ENCODE measurements around the gene CACNA1D.

DNA sequence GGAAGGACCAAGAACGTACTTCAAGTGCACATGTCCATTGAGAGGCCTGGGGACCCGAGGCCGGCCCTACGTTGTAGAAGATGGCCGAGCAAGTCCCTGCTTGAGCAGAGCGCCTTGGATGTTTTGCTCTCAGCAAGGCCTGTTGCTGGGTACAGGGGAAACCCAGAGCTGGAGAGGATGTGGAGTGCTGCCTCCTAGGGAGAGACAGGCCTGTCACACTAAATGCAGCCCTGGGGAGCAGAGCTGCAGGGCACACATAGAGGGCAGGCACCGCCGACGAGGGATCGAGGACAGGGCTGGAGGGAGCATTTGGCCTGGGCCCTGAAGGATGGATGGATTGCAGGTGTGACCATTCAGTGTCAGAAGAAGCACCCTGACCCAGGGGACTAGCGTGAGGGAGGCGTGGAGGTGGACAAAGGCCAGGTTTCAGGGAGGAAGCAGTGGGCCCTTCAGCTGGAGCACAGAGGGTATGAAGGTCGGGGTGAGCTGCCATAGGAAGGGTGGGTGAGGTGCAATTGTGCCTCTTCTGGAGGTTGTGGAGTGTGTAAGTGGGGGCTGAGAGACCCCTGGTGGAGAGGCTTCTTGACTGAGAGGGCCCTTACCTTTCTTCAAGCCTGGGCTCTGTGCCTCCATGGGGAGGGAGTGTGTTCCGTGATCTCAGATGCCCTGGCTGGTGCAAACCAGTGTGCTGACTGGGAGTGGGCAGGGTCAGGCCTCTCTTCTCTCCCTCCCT is 209.4 kb downstream of the CACNA1D start:
- TF ChIP-seq, protein P1, sequence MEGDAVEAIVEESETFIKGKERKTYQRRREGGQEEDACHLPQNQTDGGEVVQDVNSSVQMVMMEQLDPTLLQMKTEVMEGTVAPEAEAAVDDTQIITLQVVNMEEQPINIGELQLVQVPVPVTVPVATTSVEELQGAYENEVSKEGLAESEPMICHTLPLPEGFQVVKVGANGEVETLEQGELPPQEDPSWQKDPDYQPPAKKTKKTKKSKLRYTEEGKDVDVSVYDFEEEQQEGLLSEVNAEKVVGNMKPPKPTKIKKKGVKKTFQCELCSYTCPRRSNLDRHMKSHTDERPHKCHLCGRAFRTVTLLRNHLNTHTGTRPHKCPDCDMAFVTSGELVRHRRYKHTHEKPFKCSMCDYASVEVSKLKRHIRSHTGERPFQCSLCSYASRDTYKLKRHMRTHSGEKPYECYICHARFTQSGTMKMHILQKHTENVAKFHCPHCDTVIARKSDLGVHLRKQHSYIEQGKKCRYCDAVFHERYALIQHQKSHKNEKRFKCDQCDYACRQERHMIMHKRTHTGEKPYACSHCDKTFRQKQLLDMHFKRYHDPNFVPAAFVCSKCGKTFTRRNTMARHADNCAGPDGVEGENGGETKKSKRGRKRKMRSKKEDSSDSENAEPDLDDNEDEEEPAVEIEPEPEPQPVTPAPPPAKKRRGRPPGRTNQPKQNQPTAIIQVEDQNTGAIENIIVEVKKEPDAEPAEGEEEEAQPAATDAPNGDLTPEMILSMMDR (conservative IDR thresholded peaks at IDR 0.05), result no peak
- no peak for TF ChIP-seq ZFX (IDR thresholded peaks at IDR 0.05)

Data from C4-2B (cell line).